ENCODE results near the gene APOL1.

- no peak for TF ChIP-seq POLR2AphosphoS5 (IDR thresholded peaks at IDR 0.05; ENCODE audit: low read depth, low read length)
- TF ChIP-seq POLR2A (IDR thresholded peaks at IDR 0.05; ENCODE audit: low read depth, low read length): no peak
- TF ChIP-seq TAF1 (IDR thresholded peaks at IDR 0.05; ENCODE audit: low read depth, low read length): no peak
- TF ChIP-seq SPI1 (IDR thresholded peaks at IDR 0.05; ENCODE audit: low read depth, low read length): no peak
- no peak for TF ChIP-seq POU2F2 (IDR thresholded peaks at IDR 0.05; ENCODE audit: low read depth, low read length)
These were observed 52.9 kb downstream of the APOL1 start for GRCh38 chr22:36305813-36306212.

Data from GM12891 (cell line).